Measurements from ENCODE around the gene DYNC2LI1. TPM values are rescaled to one million over a fixed set of nuclear protein-coding genes. Genes with fewer than 3 reads are reported as not detected.

Gene DYNC2LI1
- polyA plus RNA-seq, 4 donors, result 36.8 to 101 (median 80.6) TPM

DNA sequence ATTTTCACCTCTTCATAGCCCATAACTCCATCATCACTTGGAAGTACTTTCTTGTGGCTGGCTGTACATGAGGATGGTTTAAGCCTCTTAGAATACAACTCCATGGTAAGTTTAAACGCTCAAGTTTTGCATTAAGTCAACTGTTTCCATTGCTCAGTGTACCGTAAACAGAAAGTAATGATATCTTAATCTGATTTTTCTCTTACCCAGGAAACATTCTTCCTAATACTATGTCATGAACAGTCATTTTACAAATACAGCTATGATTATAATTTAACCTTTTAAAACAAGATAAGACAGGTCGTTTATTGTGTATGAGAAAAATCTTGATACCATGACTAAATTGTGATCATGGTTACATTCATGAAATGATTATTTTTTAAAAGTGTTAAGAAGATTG is 11.6 kb upstream of the DYNC2LI1 start:
- no peak for DNase-seq (ENCODE audit: low read depth in 4 of 4, low spot score in 3 of 4)

DNA sequence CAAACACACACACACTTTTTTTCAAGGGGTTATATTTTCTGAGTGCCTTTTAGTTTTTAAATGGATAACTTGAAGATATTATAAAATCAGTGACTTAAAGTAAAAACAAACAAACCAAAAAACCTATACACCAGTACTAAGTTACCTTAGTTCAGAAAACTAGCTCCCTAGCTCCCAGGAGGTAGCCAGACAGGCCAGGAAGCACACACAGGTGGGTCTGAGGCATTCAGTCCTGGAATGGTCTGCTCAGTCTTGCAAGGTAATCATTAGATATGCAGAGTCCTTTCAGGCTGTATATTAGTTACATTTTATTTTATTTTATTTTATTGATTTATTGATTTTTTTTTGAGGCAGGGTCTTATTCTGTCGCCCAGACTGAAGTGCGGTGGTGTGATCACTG is 10.7 kb upstream of the DYNC2LI1 start:
- DNase-seq (ENCODE audit: low read depth in 4 of 4, low spot score in 3 of 4), result no peak

DNA sequence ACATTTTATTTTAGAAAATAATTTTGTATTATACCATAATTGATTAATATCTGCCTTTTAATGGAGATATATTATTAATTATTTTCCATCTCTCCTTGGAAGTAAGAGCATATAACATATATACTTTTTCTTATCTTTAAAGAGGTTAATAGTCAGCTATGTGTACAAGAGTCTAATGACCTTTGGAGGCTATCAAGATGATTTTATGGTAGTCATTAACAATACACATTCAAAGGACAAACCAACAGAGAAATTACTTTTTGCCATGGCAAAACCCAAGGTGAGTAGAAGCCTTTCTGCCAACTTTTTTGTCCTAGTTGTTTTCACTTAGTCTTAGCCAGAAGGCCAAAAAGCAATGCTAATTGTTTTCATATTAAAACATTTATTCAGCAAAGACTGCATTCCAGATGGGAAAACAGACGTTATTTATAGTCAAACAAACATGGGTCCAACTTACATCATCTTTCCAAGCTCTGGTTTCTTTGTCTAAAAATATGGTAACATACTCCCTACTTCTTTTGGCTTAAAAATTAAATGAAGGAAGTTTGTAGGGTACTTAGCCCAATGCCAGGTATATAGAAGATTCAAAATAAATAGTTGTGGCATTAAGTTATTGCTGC is 9.6 kb upstream of the DYNC2LI1 start:
- no peak for DNase-seq (ENCODE audit: low read depth in 4 of 4, low spot score in 3 of 4)

DNA sequence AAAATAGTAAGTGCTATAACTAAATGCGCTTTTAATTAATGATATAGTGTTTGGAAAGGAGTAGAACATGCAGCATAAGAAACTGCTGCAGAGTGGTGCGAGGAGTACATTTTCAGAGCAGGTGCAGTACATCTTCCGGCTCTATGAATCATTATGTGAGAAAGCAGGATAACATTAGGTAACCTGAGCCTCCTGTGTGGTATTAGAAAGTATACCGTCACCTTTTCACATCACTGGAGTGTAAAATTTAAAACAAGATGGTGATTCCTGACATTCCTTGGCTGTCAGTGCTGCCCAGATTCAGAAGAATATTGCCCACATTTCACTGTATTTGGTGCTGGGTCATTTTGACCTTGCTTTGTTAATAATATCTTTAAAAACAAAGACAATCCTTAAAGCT is 7.8 kb upstream of the DYNC2LI1 start:
- DNase-seq (ENCODE audit: low read depth in 4 of 4, low spot score in 3 of 4), result no peak

DNA sequence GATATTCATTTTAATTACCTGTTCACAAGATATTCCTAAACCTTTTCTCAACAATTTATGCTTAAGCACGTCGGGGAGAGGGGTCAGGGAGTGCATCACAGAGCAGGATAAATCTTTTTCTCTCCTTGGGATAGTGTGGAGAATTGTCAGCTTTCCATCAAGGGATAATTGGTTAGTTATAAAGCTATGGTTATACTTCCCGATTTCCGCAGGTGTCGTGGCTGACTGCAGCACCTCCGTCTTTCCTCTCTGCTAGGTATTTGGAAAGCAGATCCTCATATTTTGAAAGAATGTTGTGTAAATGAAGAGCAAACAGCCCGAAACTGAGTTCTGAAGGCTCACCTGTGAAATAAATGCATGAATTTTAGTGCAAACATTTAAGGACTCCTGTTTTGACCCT is 778 bp downstream of the DYNC2LI1 start:
- no peak for DNase-seq (ENCODE audit: low read depth in 4 of 4, low spot score in 3 of 4)

DNA sequence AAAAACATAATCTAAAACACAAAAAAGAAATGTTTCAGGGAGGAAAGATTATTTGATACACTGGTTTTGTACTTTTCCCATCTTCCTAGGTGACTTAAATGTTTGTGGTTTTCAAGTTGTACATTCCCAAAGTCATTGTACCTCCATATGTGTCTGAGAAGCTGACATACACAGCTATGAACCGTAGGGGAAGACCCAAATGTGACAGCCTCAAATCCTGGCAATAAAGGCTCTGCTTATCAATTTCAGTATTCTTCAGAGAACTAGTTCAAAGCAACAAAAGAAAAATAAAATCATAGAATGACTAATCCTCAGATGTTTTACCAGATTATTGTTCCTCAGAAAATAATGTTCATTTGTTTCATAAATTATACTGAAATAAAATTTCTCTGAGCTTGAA is 2.5 kb downstream of the DYNC2LI1 start:
- DNase-seq (ENCODE audit: low read depth in 4 of 4, low spot score in 3 of 4), result no peak

DNA sequence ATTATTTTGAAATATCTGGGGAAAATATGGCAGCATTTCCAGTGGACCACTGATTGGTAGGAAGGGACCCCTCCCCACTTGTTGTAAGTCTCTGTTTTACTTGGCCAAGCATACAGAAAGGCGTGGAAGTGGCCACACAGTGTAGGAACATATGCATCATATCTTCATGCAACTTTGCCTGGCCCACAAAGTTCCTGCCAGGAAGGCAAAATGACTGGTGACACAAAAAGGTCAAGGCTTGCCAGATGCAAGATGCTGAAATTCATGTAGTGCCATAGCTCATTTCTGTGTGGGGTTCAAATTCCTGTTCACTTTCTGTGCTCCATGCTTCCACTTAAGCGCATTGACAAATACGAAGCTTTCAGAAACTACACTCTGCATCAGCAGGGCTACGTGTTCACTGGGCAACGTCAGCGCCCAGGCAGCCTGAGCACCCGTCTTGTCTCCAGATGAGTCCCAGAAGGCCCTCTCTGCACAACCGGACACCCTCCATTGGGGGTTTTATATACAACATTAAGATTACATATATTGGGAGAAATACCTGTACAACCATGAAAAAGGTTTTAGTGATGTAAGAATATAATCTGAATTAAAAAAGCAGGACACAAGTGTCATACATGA is 3.6 kb downstream of the DYNC2LI1 start:
- DNase-seq (ENCODE audit: low read depth in 4 of 4, low spot score in 3 of 4), result no peak

DNA sequence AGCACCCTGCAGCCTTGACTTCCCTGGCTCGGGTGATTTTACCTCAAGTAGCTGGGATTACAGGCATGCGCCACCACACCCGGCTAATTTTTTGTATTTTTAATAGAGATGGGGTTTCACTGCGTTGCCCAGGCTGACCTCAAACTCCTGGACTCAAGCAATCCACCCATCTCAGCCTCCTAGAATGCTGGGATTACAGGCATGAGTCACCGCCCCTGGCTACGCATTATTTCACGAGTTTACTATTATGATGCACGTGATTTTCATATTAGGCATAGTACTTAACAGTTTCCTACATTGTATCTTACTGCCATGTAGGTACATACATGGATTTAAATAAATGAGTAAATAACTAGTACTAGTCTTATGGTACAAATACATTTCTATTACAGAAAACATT is 4.4 kb downstream of the DYNC2LI1 start:
- DNase-seq (ENCODE audit: low read depth in 4 of 4, low spot score in 3 of 4), result no peak

DNA sequence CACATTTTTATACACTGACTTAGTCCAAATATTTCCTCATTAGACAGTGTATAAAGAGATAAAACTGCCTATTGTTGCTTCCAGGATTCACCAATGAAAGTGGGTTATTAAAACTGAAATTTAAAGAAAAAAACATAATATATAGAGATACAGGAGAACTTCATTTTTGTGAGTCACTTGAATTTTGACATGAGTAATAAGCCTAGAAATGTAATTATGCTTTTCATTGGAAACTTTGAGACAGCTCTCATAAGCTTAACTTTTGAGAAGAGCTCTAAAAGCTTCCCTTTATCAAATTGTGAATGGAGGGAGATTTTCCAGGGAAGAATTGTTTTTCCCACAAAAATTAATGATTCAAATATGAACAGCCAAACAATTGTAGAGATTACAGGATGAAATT is 14.1 kb downstream of the DYNC2LI1 start:
- DNase-seq (ENCODE audit: low read depth in 4 of 4, low spot score in 3 of 4), result no peak

DNA sequence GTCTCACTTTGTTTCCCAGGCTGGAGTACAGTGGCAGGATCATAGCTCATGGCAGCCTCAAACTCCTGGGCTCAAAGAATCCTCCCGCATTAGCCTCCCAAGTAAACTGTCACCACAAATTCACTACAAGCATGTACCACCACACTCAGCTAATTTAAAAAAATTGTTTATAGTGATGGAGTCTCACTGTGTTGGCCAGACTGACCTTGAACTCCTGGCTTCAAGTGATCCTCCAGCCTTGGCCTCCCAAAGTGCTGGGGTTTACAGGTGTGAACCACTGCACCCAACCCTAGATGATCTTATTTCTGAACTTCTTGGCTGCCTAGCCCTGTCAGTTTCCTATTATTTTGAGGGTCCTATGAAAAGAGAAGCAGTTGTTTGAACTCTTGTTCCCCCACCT is 14.8 kb downstream of the DYNC2LI1 start:
- DNase-seq (ENCODE audit: low read depth in 4 of 4, low spot score in 3 of 4), result no peak

DNA sequence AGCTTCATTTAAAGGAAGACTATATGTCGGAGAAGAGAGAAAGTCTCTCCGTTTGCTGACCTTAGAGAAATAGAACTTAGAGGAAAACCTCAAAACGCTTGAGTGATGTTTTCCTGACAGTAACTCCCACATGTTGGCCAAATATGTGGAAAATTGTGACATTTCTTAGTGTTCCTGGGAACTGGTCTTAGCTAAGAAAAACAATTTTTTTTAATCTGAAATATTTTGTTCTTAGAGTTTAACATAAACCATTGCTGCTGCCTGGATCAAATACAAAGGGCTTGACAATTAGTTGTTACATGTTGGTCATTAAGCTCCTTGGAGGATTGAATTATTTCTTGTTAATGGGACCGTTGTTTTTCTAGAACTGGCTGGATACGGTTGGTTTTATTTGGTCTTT is 16.3 kb downstream of the DYNC2LI1 start:
- no peak for DNase-seq (ENCODE audit: low read depth in 4 of 4, low spot score in 3 of 4)

DNA sequence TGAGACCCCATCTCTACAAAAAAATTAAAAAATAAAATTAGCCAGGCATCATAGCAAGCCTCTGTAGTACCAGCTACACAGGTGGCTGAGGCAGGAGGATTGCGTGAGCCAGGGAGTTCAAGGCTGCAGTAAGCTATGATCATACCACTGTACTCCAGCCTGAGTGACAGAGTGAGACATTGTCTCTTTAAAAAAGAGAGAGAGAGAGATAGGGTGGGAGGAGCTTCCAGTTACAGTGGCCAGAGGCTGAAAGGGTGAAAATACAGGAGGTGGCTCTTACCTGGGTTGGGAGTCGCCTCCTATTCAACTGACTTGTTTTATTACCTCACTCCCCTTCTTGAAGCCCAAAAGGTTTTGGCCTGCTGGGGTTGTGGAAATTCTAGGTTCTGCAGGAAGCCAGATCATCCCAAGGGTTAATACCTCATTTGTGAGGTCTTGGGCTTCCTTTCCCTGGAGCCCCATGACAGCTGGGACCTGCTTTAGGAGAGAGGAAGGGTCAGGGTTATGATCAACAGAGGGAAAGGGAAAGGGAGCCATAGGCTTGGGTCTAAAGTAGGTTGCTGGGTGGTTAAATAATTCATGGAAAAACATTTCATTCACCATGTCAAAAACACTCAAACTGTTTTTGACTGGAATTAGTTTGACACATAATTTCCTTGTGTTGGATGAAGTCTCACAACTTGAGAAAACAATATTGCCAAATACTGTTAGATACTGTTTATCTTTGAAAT is 17.4 kb downstream of the DYNC2LI1 start:
- DNase-seq (ENCODE audit: low read depth in 4 of 4, low spot score in 3 of 4), result no peak

DNA sequence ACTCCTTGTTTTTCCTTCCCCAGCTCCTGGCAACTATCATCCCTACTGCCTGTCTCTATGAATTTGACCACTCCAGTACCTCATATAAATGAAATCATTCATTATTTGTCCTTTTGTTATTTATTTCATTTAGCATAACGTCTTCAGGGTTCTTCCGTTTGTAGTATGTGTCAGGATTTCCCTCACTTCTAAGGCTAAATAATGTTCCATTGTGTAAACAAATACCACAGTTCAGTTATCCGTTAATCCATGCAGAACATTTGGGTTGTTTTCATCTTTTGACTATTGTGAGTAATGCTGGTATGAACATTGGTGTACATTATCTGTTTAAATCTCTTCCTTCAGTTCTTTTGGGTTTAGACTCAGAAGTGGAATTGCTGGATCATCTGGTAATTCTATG is 18.8 kb downstream of the DYNC2LI1 start:
- DNase-seq (ENCODE audit: low read depth in 4 of 4, low spot score in 3 of 4), result peak in 2 of 4 donors; percentile 21 to 29

DNA sequence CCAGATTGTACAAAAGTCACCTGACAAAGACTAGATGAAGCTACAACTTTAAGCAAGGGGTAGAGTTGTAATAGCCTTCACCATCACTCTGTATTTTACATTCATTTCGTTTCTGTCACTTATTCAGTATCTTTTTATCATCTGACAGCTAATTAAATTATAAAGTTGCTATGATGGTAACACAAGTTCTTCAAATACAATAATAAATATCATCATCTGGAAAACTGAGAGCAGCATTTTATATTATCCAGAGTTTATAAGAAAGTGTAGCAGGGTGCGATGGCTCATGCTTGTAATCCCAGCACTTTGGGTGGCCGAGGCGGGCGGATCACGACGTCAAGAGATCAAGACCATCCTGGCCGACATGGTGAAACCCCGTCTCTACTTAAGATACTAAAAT is 21.1 kb downstream of the DYNC2LI1 start:
- no peak for DNase-seq (ENCODE audit: low read depth in 4 of 4, low spot score in 3 of 4)

DNA sequence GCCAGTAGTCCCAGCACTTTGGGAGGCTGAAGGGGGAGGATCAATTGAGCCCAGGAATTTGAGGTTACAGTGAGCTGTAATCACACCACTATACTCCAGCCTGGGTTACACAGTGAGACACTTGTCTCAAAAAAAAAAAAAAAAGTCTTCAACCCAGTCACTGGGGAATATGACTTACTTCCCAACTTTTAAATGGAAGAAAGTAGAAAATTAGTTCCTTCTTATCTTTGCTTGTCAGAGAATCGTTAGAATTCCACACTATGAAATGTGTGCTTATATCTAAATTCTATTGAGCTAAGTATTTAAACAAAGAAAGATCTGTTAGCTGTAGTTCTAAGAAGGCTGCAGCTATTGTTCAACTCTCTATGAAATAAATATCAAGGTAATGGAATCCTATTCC is 22.4 kb downstream of the DYNC2LI1 start:
- DNase-seq (ENCODE audit: low read depth in 4 of 4, low spot score in 3 of 4), result no peak

DNA sequence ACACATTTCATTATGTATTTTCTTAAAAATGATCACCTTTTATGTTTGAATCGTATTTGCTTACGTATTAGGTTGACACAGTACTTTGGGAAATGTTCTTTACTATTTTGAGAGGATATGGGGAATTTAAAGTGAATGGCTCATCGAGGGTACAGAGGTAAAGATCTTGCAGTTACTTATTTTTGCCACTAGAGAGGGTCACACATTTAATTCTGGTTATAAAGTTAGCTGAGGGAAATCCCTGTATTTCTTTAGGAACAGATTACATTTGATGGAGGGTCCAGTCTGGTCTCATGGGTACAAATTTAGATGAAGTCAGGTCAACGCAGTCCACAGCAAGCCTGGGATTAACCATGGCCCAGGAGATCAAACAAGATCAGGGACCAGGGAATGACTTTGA is 24.5 kb downstream of the DYNC2LI1 start:
- no peak for DNase-seq (ENCODE audit: low read depth in 4 of 4, low spot score in 3 of 4)

DNA sequence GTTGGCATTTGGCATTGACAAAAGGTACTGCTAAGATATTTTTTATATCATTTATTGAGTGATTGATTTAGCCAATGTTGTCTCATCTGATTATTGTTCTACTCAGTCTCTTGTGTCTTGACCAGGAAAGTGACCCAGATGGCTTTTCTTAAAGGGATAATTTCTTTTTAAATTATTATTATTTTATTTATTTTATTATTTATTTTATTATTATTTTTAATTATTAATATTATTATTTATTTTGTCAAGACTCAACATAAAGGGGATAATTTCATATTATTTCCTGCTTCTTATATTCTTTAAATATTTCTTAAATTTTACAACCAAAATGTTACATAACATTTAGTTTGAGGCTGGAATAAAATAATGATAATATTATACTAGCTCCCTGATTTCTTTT is 27.1 kb downstream of the DYNC2LI1 start:
- no peak for DNase-seq (ENCODE audit: low read depth in 4 of 4, low spot score in 3 of 4)

DNA sequence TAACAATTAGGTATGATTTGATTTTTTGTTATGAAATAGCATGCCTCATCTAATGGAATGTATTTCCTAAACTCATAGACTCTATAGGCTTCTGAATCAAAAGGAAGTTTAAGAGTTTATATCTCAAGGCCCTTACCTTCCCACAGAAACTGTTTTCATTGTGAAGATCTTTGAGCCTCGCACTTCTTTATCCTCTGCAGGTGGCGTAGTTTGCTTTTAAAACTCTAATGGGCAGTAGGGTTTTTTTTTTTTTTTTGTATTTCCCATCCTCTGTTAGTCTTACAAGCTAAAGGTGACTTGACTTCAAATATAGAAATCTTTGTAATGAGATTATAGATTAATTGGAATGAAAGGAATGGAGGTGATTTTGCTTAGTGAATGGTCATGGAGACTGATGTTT is 28.3 kb downstream of the DYNC2LI1 start:
- DNase-seq (ENCODE audit: low read depth in 4 of 4, low spot score in 3 of 4), result no peak

DNA sequence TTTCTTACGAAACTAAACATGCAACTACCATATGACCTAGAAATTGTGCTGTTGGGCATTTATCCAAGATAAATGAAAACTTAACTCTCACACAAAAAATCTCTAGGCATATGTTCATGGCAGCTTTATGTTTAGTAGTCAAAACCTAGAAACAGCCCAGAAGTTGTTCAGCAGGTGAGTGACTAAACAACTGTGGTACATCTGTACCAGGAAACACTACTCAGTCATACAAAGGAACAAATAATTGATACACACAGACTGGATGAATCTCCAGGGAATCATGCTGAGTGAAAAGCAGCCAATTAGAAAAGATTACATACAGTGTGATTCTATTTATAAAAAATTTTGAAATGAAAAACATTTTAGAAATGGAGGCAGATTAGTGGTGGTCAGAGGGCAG is 29.3 kb downstream of the DYNC2LI1 start:
- no peak for DNase-seq (ENCODE audit: low read depth in 4 of 4, low spot score in 3 of 4)

DNA sequence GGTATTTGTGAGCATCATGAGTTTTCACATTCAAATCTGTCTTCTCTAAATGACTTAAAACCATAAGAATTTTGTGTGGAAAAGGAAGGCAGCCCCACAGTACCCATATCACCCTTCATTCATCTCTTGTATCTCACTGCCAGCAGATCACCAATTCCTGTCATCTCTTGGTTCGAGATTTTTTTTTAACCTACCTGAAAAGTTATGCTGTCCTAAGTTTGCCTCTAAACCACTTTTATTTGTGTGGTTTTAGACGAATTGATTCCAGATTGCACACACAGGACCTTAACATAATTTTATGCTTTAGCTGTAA is 32.8 kb downstream of the DYNC2LI1 start:
- no peak for DNase-seq (ENCODE audit: low read depth in 4 of 4, low spot score in 3 of 4)

DNA sequence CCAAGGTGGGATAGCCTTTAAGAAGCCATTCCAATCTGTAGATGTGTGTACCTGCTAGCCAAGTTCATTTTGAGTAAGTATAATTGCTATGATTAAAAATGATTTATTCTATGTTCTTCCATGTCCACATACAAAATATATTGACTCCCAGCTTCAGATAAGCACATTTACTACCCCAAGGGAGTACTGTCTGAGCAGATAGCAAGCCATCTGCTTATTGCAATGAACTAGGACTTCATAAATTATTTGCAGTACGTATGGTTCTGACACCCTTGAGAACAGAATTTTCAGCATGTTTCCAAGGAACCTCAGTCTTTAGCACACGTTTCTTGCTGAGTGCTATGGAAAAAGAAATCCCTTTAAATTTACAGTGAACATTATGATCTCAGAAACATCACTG is 36.6 kb downstream of the DYNC2LI1 start:
- no peak for DNase-seq (ENCODE audit: low read depth in 4 of 4, low spot score in 3 of 4)

DNA sequence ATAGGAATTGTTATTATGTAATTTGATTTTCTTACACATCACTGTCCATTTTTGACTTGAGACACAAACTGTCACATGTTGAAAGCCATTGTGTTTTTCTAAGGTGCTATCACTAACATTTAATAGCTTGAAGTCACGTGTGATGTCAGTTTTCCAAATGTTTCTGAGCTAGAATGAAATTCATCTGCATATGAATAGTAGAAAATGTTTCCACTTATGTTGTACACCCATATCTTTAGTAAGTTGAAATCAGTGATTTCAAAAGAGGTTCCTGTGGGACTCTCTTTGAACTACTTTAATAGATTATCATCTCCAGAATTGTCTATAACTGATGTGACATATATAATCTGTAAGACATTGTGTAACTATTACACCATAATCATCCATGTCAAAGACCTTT is 37.0 kb downstream of the DYNC2LI1 start:
- no peak for DNase-seq (ENCODE audit: low read depth in 4 of 4, low spot score in 3 of 4)
